Uterus (tissue), 2 donors: ENCODE data around the gene COL26A1.

Experiments used
- CTCF ChIP-seq, 4 experiments: fragments of 200-600 bp in 2 of 4; fragments of 450-650 bp in 2 of 4; sonication (generic) in 2 of 4; IDR thresholded peaks; one replicate each; pipeline ENCODE4 v1.5.1; 2016 to 2019; ENCODE audit warnings: antibody characterized with exemption in 4 of 4, mild to moderate bottlenecking in 2 of 4, moderate library complexity in 1 of 4
- POLR2A ChIP-seq, 2 donors: fragments of 450-650 bp; IDR thresholded peaks; one replicate each; pipeline ENCODE4 v1.6.1; 2016; ENCODE audit warnings: antibody characterized with exemption in 2 of 2, mild to moderate bottlenecking in 1 of 2, moderate library complexity in 1 of 2

- no peak for TF ChIP-seq CTCF (IDR thresholded peaks at IDR 0.05)
- TF ChIP-seq POLR2A (IDR thresholded peaks at IDR 0.05), result no peak
These were observed 203.0 kb downstream of the COL26A1 start for GRCh38 chr7:101565601-101566209.
